ENCODE results near the gene PEX14. TPM values are rescaled to one million over a fixed set of nuclear protein-coding genes. Genes with fewer than 3 reads are reported as not detected.
A peak's percentile ranks its signal among the peaks of the same experiment; 100 is the strongest.

Gene PEX14
- total and polyA plus RNA-seq, 2 experiments from 2014 or later, result 17.6 to 19.6 TPM

DNA sequence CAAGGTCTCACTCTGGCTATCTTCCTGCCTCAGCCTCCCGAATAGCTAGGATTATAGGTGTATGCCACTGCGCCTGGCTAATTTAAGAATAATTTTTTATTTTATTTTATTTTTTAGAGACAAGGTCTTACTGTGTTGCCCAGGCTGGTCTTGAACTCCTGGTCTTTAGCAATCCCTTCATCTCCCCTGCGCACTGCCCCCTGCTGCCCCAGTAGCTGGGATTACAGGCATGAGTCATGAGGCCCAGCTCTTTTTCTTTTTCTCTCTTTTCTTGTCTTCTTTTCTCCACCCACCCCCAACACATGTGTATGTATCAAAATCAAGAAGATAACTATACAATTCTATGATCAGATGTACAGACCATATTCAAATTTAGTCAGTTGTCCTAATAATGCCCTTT lies 87.2 kb downstream of the PEX14 start:
- H3K79me2 ChIP-seq (replicated peaks; ENCODE audit: insufficient read depth), result no peaks in the 10 kb centered on the region
- Mint-ChIP-seq H3K4me1 (peaks cover 13% of the 10 kb centered on the region), H3K27ac (no peak overlapping the region), H3K9me3 (peaks cover 9% of the 10 kb centered on the region), H3K27me3 (ENCODE audit: insufficient read depth, low read depth, poor library complexity) (peaks cover 5% of the 10 kb centered on the region), H3K36me3 (ENCODE audit: low read depth) (peaks cover 14% of the 10 kb centered on the region), H3K4me3 (no peak overlapping the region; the same call in 2 of the 3 replicates)
- H2AFZ ChIP-seq, result no peak overlapping the region
- TF ChIP-seq, protein P1, sequence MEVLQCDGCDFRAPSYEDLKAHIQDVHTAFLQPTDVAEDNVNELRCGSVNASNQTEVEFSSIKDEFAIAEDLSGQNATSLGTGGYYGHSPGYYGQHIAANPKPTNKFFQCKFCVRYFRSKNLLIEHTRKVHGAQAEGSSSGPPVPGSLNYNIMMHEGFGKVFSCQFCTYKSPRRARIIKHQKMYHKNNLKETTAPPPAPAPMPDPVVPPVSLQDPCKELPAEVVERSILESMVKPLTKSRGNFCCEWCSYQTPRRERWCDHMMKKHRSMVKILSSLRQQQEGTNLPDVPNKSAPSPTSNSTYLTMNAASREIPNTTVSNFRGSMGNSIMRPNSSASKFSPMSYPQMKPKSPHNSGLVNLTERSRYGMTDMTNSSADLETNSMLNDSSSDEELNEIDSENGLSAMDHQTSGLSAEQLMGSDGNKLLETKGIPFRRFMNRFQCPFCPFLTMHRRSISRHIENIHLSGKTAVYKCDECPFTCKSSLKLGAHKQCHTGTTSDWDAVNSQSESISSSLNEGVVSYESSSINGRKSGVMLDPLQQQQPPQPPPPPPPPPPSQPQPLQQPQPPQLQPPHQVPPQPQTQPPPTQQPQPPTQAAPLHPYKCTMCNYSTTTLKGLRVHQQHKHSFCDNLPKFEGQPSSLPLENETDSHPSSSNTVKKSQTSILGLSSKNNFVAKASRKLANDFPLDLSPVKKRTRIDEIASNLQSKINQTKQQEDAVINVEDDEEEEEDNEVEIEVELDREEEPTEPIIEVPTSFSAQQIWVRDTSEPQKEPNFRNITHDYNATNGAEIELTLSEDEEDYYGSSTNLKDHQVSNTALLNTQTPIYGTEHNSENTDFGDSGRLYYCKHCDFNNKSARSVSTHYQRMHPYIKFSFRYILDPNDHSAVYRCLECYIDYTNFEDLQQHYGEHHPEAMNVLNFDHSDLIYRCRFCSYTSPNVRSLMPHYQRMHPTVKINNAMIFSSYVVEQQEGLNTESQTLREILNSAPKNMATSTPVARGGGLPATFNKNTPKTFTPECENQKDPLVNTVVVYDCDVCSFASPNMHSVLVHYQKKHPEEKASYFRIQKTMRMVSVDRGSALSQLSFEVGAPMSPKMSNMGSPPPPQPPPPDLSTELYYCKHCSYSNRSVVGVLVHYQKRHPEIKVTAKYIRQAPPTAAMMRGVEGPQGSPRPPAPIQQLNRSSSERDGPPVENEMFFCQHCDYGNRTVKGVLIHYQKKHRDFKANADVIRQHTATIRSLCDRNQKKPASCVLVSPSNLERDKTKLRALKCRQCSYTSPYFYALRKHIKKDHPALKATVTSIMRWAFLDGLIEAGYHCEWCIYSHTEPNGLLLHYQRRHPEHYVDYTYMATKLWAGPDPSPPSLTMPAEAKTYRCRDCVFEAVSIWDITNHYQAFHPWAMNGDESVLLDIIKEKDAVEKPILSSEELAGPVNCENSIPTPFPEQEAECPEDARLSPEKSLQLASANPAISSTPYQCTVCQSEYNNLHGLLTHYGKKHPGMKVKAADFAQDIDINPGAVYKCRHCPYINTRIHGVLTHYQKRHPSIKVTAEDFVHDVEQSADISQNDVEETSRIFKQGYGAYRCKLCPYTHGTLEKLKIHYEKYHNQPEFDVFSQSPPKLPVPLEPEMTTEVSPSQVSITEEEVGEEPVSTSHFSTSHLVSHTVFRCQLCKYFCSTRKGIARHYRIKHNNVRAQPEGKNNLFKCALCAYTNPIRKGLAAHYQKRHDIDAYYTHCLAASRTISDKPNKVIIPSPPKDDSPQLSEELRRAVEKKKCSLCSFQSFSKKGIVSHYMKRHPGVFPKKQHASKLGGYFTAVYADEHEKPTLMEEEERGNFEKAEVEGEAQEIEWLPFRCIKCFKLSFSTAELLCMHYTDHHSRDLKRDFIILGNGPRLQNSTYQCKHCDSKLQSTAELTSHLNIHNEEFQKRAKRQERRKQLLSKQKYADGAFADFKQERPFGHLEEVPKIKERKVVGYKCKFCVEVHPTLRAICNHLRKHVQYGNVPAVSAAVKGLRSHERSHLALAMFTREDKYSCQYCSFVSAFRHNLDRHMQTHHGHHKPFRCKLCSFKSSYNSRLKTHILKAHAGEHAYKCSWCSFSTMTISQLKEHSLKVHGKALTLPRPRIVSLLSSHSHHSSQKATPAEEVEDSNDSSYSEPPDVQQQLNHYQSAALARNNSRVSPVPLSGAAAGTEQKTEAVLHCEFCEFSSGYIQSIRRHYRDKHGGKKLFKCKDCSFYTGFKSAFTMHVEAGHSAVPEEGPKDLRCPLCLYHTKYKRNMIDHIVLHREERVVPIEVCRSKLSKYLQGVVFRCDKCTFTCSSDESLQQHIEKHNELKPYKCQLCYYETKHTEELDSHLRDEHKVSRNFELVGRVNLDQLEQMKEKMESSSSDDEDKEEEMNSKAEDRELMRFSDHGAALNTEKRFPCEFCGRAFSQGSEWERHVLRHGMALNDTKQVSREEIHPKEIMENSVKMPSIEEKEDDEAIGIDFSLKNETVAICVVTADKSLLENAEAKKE (CRISPR knock-in tag; IDR thresholded peaks at IDR 0.05), result no peak
- TF ChIP-seq, protein P2, sequence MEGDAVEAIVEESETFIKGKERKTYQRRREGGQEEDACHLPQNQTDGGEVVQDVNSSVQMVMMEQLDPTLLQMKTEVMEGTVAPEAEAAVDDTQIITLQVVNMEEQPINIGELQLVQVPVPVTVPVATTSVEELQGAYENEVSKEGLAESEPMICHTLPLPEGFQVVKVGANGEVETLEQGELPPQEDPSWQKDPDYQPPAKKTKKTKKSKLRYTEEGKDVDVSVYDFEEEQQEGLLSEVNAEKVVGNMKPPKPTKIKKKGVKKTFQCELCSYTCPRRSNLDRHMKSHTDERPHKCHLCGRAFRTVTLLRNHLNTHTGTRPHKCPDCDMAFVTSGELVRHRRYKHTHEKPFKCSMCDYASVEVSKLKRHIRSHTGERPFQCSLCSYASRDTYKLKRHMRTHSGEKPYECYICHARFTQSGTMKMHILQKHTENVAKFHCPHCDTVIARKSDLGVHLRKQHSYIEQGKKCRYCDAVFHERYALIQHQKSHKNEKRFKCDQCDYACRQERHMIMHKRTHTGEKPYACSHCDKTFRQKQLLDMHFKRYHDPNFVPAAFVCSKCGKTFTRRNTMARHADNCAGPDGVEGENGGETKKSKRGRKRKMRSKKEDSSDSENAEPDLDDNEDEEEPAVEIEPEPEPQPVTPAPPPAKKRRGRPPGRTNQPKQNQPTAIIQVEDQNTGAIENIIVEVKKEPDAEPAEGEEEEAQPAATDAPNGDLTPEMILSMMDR (conservative IDR thresholded peaks at IDR 0.05; ENCODE audit: low read depth in 2 of 2), result peak; percentile 64 to 74
- no peaks in the 10 kb centered on the region for H3K36me3 ChIP-seq (ENCODE audit: insufficient read depth)
- DNase-seq (ENCODE audit: low spot score) (peak; percentile 72), ATAC-seq (peak; percentile 54; the same call in 2 of the 3 replicates)
- H3K9me2 ChIP-seq (ENCODE audit: insufficient read depth), result no peaks in the 10 kb centered on the region
- H4K20me1 ChIP-seq (replicated peaks; ENCODE audit: insufficient read depth), result no peaks in the 10 kb centered on the region
- no peak overlapping the region for H3K27ac ChIP-seq (ENCODE audit: low read depth)
- no peaks in the 10 kb centered on the region for H3K27me3 ChIP-seq (ENCODE audit: insufficient read depth)
- H3K4me1 ChIP-seq (ENCODE audit: insufficient read depth), result peaks cover 13% of the 10 kb centered on the region
- H3K4me3 ChIP-seq, result no peak overlapping the region
- H3F3A ChIP-seq (replicated peaks; ENCODE audit: low read depth), result no peaks in the 10 kb centered on the region; the same call in 1 of the 2 replicates
- no peak overlapping the region for H3K4me2 ChIP-seq

DNA sequence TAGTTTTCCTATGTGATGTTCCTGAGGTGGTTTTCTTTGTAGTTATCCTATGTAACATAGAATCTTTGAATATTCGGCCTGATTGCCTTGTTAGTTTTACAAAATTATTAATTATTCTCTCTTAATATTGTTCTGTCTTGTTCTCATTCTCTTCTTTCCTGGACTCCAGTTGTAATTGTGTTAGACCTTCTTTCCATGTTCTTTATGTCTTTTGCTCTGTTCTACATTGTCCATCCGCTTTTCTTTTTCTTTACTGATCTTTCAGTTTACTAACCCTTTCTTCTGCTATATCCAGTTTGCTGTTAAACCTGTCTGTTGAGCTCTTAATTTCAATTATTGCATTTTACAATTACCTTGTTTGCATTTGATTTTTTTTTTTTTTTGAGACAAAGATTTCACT lies 89.3 kb downstream of the PEX14 start:
- no peaks in the 10 kb centered on the region for H3K27me3 ChIP-seq (ENCODE audit: insufficient read depth)
- peaks cover 11% of the 10 kb centered on the region; the same call in 2 of the 3 replicates for H3K4me1 Mint-ChIP-seq
- H3K4me3 Mint-ChIP-seq, result no peak overlapping the region
- DNase-seq (ENCODE audit: low spot score) (no peak), ATAC-seq (no peak)
- H2AFZ ChIP-seq, result no peak overlapping the region
- H3K4me1 ChIP-seq (ENCODE audit: insufficient read depth), result peaks cover 13% of the 10 kb centered on the region
- no peaks in the 10 kb centered on the region for H3K9me2 ChIP-seq (ENCODE audit: insufficient read depth)
- no peaks in the 10 kb centered on the region for H3K36me3 ChIP-seq (ENCODE audit: insufficient read depth)
- H3K79me2 ChIP-seq (replicated peaks; ENCODE audit: insufficient read depth), result no peaks in the 10 kb centered on the region; the same call in 1 of the 2 replicates
- H3K4me2 ChIP-seq, result no peak overlapping the region
- no peak overlapping the region for H3K4me3 ChIP-seq
- H4K20me1 ChIP-seq (replicated peaks; ENCODE audit: insufficient read depth), result no peaks in the 10 kb centered on the region
- peaks cover 5% of the 10 kb centered on the region for H3K27me3 Mint-ChIP-seq (ENCODE audit: insufficient read depth, low read depth, poor library complexity)
- TF ChIP-seq STAT1 (IDR thresholded peaks at IDR 0.05; ENCODE audit: unreplicated experiment) (no peak), POLR2AphosphoS5 (IDR thresholded peaks at IDR 0.05; ENCODE audit: low read depth) (no peak), NANOG (IDR thresholded peaks at IDR 0.05; ENCODE audit: borderline replicate concordance) (no peak), EZH2phosphoT487 (IDR thresholded peaks at IDR 0.05; ENCODE audit: unreplicated experiment) (no peak), JUNB (IDR thresholded peaks at IDR 0.05; ENCODE audit: unreplicated experiment) (no peak), ZNF114 (CRISPR knock-in tag; IDR thresholded peaks at IDR 0.05) (no peak), EZH2 (IDR thresholded peaks at IDR 0.05; ENCODE audit: low read depth, unreplicated experiment) (no peak)
- TF ChIP-seq, protein P2 (conservative IDR thresholded peaks at IDR 0.05; ENCODE audit: low read depth in 2 of 2), result no peak
- TF ChIP-seq, protein P3, sequence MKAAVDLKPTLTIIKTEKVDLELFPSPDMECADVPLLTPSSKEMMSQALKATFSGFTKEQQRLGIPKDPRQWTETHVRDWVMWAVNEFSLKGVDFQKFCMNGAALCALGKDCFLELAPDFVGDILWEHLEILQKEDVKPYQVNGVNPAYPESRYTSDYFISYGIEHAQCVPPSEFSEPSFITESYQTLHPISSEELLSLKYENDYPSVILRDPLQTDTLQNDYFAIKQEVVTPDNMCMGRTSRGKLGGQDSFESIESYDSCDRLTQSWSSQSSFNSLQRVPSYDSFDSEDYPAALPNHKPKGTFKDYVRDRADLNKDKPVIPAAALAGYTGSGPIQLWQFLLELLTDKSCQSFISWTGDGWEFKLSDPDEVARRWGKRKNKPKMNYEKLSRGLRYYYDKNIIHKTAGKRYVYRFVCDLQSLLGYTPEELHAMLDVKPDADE (IDR thresholded peaks at IDR 0.05), result no peak
- no peak overlapping the region for H3K27ac Mint-ChIP-seq
- no peak overlapping the region for H3K27ac ChIP-seq (ENCODE audit: low read depth)
- peaks cover 14% of the 10 kb centered on the region for H3K36me3 Mint-ChIP-seq (ENCODE audit: low read depth)
- peaks cover 9% of the 10 kb centered on the region for H3K9me3 Mint-ChIP-seq
- H3F3A ChIP-seq (replicated peaks; ENCODE audit: low read depth), result no peaks in the 10 kb centered on the region; the same call in 1 of the 2 replicates

All from GM23338 (cell line).